Adrenal gland (tissue), 12 donors: Measurements from ENCODE around the gene DNAJC3. TPM values are rescaled to one million over a fixed set of nuclear protein-coding genes. Genes with fewer than 3 reads are reported as not detected.

Source experiments
- DNase-seq, 7 donors: peaks; one replicate each; pipeline ENCODE4 v3.0.0-alpha.2; 2019 to 2020
- H3K27ac ChIP-seq, 5 donors: fragments of 200-600 bp; sonication (generic) in 4 of 5; 1 replicate in 3 of 5; 2 replicates in 2 of 5; pipeline versions ENCODE4 v1.5.1 to v1.8.0; 2016 to 2020; ENCODE audit warnings: mild to moderate bottlenecking in 1 of 5
- H3K27me3 ChIP-seq: fragments of 200-600 bp; 2 replicates; pipeline ENCODE4 v1.8.0; 2021
- H3K36me3 ChIP-seq, 2 donors: fragments of 200-600 bp; replicated peaks in 1 of 2; 1 replicate in 1 of 2; 2 replicates in 1 of 2; pipeline versions ENCODE4 v1.5.1 to v1.8.0; 2018 to 2022
- H3K4me1 ChIP-seq, 2 donors: fragments of 200-600 bp; replicated peaks in 1 of 2; 1 replicate in 1 of 2; 2 replicates in 1 of 2; pipeline versions ENCODE4 v1.5.1 to v1.8.0; 2018 to 2021
- H3K4me3 ChIP-seq, 4 donors: fragments of 200-600 bp; sonication (generic) in 3 of 4; one replicate each; pipeline ENCODE4 v1.5.1; 2016 to 2018
- H3K9me3 ChIP-seq, 3 donors: fragments of 200-600 bp; sonication (generic) in 1 of 3; replicated peaks in 1 of 3; 1 replicate in 2 of 3; 2 replicates in 1 of 3; pipeline versions ENCODE4 v1.5.1 to v1.8.0; 2016 to 2021
- POLR2A ChIP-seq, 2 donors: fragments of 450-650 bp; IDR thresholded peaks; one replicate each; pipeline ENCODE4 v1.6.1; 2017; ENCODE audit warnings: antibody characterized with exemption in 2 of 2, mild to moderate bottlenecking in 2 of 2, moderate library complexity in 1 of 2
- WGBS, 4 donors: extraction: QIAGEN DNeasy Blood & Tissue Kit in 2 of 4; methylation state at CpG; one replicate each; pipeline versions ENCODE4 v1.1.5 to v1.1.7; 2013 to 2017; 5-methylcytosine and 5-hydroxymethylcytosine counted together
- intact Hi-C, 2 donors: fragments of 100-400 bp; cut with DNase I; formaldehyde crosslinking; loops; one replicate each; pipeline versions ENCODE4 v1.14.1 to v1.15.0; 2022 to 2023
- polyA plus RNA-seq, 3 donors: library from polyadenylated mRNA; stranded (reverse); fragments of 200-250 nt in 2 of 3; fragments of 350-450 nt in 1 of 3; fragmentation: Illumina TruSeq in 1 of 3; extraction: RNeasy Lipid Tissue Mini Kit (QIAGEN cat#74804) in 1 of 3; gene quantifications; one replicate each; pipeline ENCODE4 v1.2.3, GENCODE V29; 2013 to 2014
- total RNA-seq, 9 donors: library from RNA; depleted of rRNA in 4 of 9; stranded (reverse); fragments of >200 nt in 4 of 9; fragments of 120-200 nt in 1 of 9; fragmentation: NEBNext Ultra II Directional in 1 of 9; extraction: Animal tissue kit (Norgen Biotek cat#: 25700) in 1 of 9; gene quantifications; one replicate each; pipeline versions ENCODE4 v1.1.0 to v1.2.4, GENCODE V29; 2013 to 2023
- TF ChIP-seq, protein P1 (sequence below), 6 experiments: fragments of 450-650 bp in 4 of 6; fragments of 200-600 bp in 2 of 6; sonication (generic) in 1 of 6; IDR thresholded peaks; 1 replicate in 5 of 6; 2 replicates in 1 of 6; pipeline versions ENCODE4 v1.5.1 to v1.8.0; 2016 to 2021; ENCODE audit warnings: antibody characterized with exemption in 6 of 6, mild to moderate bottlenecking in 2 of 6, moderate library complexity in 1 of 6
- donor health status: healthy with polysubstance abuse.
- donor health status: Bipolar disorder and iron deficiency.
- donor health status: DM: yes; HTN: yes; CAD: no.
- donor health status: DM: no; HTN: no; CAD: no.
- donor health status: DM: no; HTN: no; CAD: no.
- donor health status: DM: yes; HTN: yes; CAD: no.

The DNAJC3 gene
- total and polyA plus RNA-seq, 12 donors = 8.7 to 99.0 (median 46.6) TPM

DNA sequence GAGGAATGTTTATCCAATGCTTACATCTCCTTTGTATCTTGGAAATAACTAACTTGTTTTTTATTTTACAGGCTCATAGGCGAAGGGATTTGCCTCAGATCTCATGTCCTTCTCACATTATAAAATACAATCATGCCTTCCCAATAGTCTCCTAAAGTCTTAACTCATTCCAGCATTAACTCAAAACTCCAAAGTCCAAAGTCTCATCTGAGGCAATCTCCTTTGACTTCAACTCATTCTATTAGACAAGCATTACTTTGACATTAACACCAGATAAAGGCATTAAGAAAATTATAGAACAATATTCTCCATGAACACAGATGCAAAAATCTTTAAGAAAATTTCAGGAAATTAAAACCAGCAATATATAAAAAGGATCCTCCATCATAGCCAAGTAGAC lies 137.6 kb downstream of the DNAJC3 start:
- H3K4me3 ChIP-seq = no peak overlapping the region
- peaks cover 0 to 10% (median 0%) of the 10 kb centered on the region in 3 donors for H3K9me3 ChIP-seq
- DNase-seq = no peak
- H3K4me1 ChIP-seq = no peaks in the 10 kb centered on the region
- no peak for TF ChIP-seq POLR2A (IDR thresholded peaks at IDR 0.05)
- TF ChIP-seq, protein P1, sequence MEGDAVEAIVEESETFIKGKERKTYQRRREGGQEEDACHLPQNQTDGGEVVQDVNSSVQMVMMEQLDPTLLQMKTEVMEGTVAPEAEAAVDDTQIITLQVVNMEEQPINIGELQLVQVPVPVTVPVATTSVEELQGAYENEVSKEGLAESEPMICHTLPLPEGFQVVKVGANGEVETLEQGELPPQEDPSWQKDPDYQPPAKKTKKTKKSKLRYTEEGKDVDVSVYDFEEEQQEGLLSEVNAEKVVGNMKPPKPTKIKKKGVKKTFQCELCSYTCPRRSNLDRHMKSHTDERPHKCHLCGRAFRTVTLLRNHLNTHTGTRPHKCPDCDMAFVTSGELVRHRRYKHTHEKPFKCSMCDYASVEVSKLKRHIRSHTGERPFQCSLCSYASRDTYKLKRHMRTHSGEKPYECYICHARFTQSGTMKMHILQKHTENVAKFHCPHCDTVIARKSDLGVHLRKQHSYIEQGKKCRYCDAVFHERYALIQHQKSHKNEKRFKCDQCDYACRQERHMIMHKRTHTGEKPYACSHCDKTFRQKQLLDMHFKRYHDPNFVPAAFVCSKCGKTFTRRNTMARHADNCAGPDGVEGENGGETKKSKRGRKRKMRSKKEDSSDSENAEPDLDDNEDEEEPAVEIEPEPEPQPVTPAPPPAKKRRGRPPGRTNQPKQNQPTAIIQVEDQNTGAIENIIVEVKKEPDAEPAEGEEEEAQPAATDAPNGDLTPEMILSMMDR (IDR thresholded peaks at IDR 0.05) = no peak
- H3K27ac ChIP-seq = no peak overlapping the region
- H3K27me3 ChIP-seq = no peaks in the 10 kb centered on the region
- intact Hi-C loops = no loop called here
- WGBS, 4 donors = 93 to 100% (median 99%) methylated on average over 1 of the region's 1 CpG
- H3K36me3 ChIP-seq = no peaks in the 10 kb centered on the region

DNA sequence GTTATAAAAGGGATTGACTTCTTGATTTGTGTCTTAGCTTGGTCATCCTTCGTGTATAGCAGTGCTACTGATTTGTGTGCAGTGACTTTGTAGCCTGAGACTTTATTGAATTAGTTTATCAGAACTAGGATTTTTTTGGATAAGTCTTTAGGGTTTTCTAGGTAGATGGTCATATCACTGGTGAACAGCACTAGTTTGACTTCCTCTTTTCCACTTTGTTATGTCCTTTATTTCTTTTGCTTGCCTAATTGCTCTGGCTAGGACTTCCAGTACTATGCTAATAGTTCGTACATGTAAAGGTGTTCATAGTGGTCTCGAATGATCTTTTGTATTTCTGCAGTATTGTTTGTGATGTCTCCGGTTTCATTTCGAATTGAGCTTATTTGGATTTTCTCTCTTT lies 145.4 kb downstream of the DNAJC3 start:
- DNase-seq = no peak
- TF ChIP-seq, protein P1 (IDR thresholded peaks at IDR 0.05) = no peak
- no peak for TF ChIP-seq POLR2A (IDR thresholded peaks at IDR 0.05)
- Histone ChIP-seq H3K4me1 (no peaks in the 10 kb centered on the region), H3K27me3 (no peaks in the 10 kb centered on the region), H3K36me3 (no peaks in the 10 kb centered on the region), H3K27ac (no peak overlapping the region), H3K4me3 (no peak overlapping the region), H3K9me3 (no peaks in the 10 kb centered on the region)
- 93 to 97% (median 95%) methylated on average over 5 of the region's 5 CpGs for WGBS, 4 donors
- intact Hi-C loops = no loop called here

DNA sequence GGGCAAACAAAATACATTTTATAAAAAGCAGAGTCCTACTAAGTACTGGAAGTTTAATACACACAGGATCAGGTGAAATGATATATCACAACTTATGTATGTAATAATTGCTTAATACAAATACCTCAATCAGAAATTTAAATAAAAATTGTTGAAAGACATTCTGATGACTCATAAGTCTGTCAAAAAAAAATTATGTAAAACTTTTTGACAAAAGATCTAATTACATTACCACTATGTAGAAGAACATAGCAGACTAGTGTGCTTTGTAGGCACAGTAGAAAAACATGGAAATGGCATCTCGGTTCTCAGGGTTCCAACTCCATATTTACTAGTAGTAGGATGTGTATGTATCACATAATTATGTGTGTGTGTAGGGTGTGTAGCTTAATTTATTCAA lies 156.2 kb downstream of the DNAJC3 start:
- DNase-seq = no peak
- Histone ChIP-seq H3K27ac (no peak overlapping the region), H3K27me3 (no peaks in the 10 kb centered on the region), H3K36me3 (no peaks in the 10 kb centered on the region), H3K9me3 (peaks cover 0 to 7% (median 0%) of the 10 kb centered on the region in 3 donors), H3K4me1 (peaks cover 0 to 7% of the 10 kb centered on the region in 2 donors), H3K4me3 (no peak overlapping the region)
- WGBS, 4 donors = 81 to 93% (median 86%) methylated on average over 1 of the region's 1 CpG
- intact Hi-C loops = loop anchor here in 1 of 2 donors (10.0 kb wide), 1 partner anchor 208 kb away; no protein-coding TSS in a partner anchor
- TF ChIP-seq POLR2A (IDR thresholded peaks at IDR 0.05) = no peak
- TF ChIP-seq, protein P1 (IDR thresholded peaks at IDR 0.05) = no peak

DNA sequence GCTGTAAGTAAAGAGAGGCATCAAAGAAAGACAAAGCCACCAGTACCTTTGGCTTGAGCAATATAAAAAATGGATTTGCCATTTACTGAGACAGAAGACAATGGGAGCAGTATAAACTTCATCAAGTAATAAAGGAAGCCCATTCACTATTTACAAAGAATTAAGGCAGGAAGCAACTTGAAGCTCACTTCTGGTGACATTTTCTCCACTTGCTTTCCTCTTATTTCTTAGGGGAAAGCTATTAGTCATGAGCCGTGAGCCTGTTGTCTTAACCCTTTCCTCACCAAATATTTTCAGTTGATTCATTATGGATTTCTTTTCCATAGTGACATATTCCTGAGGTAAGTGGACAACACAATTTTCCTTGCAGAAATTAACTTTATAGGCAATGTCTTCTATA lies 156.8 kb downstream of the DNAJC3 start:
- no peak for DNase-seq
- 0 to 9% (median 6%) methylated on average over 1 of the region's 1 CpG for WGBS, 4 donors
- intact Hi-C loops = loop anchor here (2.0 to 10.0 kb wide), 2 partner anchors 209 to 211 kb away; no protein-coding TSS in a partner anchor

More for the DNA sequence above, 156.8 kb downstream of the DNAJC3 start:
- Histone ChIP-seq H3K27me3 (no peaks in the 10 kb centered on the region), H3K4me1 (peaks cover 0 to 7% of the 10 kb centered on the region in 2 donors), H3K36me3 (no peaks in the 10 kb centered on the region), H3K4me3 (no peak overlapping the region), H3K27ac (no peak overlapping the region), H3K9me3 (peaks cover 0 to 12% (median 0%) of the 10 kb centered on the region in 3 donors)
- TF ChIP-seq, protein P1 (IDR thresholded peaks at IDR 0.05) = no peak
- no peak for TF ChIP-seq POLR2A (IDR thresholded peaks at IDR 0.05)
